Endothelial cell of hepatic sinusoid (primary cell): ENCODE results near the gene WDR77.

Experiments
- in situ Hi-C: cut with HindIII; loops from 2 replicates; pipeline ENCODE4 v1.10.0; 2017; ENCODE audit warnings: low sequenced_read_pairs

The WDR77 gene

DNA sequence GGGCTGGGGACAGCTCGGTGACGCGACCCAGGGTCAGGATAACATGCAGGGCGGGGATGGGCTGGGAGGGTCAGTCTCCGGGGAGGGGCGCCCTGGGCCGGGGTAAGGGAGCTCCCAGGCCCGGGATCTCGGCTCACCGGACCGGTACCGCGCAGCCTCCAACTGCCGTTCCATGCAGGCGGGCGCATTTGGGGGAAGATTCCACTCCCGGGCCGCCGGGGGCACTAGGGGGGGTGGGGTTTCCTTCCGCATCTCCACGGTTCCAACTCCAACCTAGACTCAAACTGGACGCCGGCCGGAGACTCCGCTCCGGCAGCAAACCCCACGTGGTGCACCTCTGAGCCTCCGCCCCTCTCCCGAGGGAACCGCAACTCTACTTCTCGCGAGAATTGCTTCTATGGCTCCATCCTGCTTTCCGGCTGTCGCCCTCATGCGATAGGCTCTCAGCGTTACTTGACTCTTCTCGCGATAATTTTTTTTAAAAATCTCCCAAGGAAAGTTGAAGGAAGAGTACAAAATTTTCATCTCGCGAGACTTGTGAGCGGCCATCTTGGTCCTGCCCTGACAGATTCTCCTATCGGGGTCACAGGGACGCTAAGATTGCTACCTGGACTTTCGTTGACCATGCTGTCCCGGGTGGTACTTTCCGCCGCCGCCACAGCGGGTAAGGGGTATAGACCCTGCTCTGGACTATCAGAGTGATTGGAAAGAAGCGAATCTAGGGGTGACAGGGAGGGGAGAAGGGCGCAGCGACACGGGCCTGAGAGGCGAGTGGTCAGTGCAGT is at the start of gene WDR77, which contains the start of gene ATP5PB:
TSS of gene WDR77 (minus strand) at position 339 of the 785 bp plus-strand sequence. CDS start at position 252, 87 bp downstream.
TSS of gene ATP5PB (plus strand) at position 547 of the 785 bp plus-strand sequence. CDS start at position 625, 78 bp downstream.
- in situ Hi-C loops = no loop called here

DNA sequence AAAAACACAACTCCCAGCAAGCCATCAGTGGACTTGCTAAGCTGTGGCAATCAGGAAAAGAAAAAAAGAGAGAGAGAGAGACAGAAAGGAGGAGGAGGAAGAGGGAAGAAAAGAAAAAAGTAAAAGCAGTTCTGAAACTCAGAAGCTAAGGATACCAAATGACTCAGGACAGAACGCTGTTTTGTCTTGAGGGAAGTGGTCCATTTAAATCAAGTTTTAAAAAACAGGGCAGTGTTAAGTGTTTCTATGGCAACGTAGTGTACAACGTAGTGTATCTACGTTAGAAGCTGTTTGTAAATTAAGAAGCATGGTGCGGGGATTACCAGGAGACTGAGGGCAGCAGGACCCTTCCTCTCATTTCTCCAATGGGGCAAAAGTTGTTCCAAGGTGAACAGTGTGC is 48.5 kb upstream of the WDR77 start:
- in situ Hi-C loops = loop anchor here (25.0 kb wide), 1 partner anchor 215 kb away; no protein-coding TSS in a partner anchor

DNA sequence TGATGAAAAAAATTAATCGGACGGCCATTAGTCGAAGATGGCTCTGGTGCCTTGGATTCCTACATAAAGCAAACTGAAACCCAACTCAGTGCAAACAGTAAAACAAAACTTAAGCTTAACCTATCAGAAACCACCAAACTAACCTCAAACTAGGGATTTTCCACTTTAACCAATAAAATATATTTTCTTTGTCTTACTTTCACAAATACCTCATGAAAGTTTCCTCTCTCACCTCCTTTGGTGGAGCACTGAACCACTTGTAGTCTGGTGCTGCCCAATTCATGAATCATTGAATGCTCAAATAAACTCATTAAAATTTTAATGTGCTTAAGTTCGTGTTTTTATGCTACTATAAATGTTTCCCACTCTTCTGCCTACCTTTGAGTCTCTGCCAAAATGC is 47.3 kb upstream of the WDR77 start:
- in situ Hi-C loops = loop anchor here (25.0 kb wide), 1 partner anchor 216 kb away; no protein-coding TSS in a partner anchor

DNA sequence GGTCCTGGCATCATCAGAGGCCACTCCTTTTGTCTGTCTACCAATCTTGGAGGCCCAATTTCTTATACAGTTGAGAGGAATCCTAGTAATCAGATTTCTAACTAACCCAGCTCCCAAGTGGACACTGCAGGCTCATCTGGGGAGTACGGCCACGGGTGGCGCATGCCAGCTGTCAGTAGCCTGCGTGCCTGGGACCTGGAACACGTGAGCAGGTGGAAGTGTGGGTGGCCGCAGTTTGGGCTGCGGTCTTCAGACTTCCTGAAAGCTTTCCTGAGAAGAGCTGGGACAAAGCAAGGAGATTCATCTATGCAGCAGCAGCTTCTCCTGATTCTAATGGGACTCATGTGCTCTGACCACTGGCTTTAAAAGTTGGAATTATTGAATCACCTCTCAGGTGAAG is 42.0 kb upstream of the WDR77 start:
- in situ Hi-C loops = loop anchor here (25.0 kb wide), 1 partner anchor 221 kb away; no protein-coding TSS in a partner anchor

- in situ Hi-C loops = loop anchor here (25.0 kb wide), 1 partner anchor 222 kb away; no protein-coding TSS in a partner anchor
Observed at GRCh38 chr1:111490220-111490619, 41.2 kb upstream of the WDR77 start.

DNA sequence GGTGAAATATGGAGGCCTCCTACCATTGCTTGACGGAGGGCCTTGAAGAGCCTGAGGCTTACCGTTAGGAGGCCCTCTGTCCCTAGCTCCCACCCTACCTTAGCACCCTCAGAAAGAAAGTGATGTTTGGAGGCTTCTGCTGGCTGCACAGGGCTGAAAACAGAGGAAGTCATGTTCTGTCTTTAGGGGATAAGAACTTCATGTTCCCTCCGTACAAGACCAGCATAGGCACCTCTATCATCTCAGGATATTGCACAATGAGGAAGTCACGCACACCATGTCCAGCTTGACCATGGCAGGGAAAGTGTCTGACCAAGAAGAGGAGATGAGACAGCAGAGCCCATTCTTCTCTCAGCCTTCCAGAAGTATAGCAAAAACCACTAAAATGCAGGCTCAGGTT is 40.5 kb upstream of the WDR77 start:
- in situ Hi-C loops = loop anchor here (25.0 kb wide), 1 partner anchor 223 kb away; no protein-coding TSS in a partner anchor

DNA sequence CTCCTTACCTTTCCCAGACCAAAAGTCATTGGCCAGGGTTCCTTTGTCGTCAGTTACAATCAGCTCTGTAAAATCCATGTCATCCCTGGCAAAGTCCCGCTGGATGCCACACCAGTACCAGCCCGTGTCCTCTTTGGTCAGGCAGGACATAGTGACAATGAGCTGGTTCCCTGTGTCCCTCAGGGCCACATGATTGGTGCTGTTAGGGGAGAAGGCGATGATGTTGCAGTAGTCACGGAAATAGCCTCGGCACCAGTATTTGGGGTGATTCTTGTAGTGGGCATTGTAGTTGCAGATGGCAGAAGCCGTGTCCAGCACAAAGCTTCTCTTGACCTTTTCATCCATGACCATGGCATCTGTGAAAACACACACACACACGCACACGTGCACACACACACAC is 39.6 kb upstream of the WDR77 start:
- in situ Hi-C loops = loop anchor here (25.0 kb wide), 1 partner anchor 224 kb away; no protein-coding TSS in a partner anchor

- in situ Hi-C loops = loop anchor here (25.0 kb wide), 1 partner anchor 225 kb away; no protein-coding TSS in a partner anchor
Observed at GRCh38 chr1:111487133-111487532, 38.1 kb upstream of the WDR77 start.

- in situ Hi-C loops = loop anchor here (25.0 kb wide), 1 partner anchor 226 kb away; no protein-coding TSS in a partner anchor
Observed at GRCh38 chr1:111486431-111486830, 37.4 kb upstream of the WDR77 start.

DNA sequence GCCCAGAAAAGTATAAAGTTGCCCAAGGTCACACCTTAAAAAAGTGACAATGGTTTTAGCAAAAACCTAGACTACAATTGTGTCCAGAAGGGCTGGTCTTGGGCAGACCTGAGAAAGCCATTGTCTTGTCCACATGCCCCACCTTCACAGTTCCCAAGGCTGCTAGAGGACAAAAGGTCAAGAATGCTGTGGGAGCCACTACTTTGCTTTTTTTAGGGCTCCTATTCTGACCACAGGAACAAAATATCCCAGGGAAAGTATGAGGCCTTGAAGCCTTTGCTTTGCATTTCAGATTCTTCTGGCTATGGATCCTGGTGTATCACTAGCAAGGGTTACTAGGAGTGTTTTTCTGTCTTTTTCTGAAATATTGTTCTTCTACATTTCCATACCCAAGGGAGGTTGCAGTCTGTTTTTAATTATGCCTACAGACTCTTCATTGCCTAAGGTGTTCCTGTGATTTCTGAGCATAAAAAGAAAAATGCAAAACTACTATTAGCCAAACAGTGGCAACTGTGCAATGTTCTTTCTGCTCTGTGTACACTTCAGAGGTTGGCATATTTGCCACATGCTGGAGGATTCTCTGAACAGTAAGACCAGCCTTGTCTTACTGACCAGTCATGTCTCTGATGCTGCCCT is 35.5 kb upstream of the WDR77 start:
- in situ Hi-C loops = loop anchor here (25.0 kb wide), 1 partner anchor 228 kb away; no protein-coding TSS in a partner anchor

- in situ Hi-C loops = loop anchor here (25.0 kb wide), 1 partner anchor 228 kb away; no protein-coding TSS in a partner anchor
Observed at GRCh38 chr1:111483876-111484275, 34.8 kb upstream of the WDR77 start.

GRCh38 chr1:111483166-111483565 is 34.1 kb upstream of the WDR77 start:
- in situ Hi-C loops = loop anchor here (25.0 kb wide), 1 partner anchor 229 kb away; no protein-coding TSS in a partner anchor

DNA sequence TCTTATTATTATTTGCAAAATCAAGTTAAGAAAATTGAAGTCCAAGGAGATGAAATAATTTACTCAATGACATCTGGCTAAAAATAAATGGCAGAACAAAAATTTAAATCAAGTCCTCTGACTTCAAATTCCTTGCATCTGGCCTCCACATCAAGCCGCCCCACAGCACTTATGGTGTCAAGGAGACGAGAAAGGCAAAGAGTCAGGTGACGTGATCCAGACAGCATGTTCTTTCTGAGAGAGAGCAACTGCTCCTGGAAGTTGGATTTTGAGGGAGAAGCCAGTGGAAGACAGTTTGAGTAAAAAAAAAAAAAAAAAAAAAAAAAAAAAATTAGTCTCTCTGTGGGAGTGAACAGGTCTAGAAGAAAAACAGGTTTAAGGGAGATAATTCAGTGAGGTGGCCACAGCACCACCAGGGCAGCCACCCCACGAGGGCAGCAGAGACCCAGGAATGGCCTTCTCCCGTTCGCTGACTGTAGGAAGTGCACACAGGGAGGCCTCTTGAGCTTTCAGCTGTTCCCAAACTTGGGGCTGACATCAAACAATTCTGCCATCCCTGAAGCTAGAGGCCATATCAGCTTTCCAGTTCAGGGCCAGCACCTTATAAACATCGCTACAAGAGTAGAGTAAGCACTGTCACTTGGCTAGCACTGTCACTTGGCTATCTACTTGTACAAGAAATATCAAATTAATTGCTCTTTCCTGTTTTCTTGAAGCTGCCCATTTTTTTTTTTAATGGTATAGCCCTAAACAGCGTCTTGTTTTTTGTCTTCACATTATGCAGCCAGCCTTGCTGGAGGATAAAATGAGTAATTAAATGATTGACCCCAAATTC is 32.5 kb upstream of the WDR77 start:
- in situ Hi-C loops = loop anchor here (25.0 kb wide), 1 partner anchor 231 kb away; no protein-coding TSS in a partner anchor

- in situ Hi-C loops = loop anchor here (25.0 kb wide), 1 partner anchor 232 kb away; no protein-coding TSS in a partner anchor
Observed at GRCh38 chr1:111480674-111481073, 31.6 kb upstream of the WDR77 start.

DNA sequence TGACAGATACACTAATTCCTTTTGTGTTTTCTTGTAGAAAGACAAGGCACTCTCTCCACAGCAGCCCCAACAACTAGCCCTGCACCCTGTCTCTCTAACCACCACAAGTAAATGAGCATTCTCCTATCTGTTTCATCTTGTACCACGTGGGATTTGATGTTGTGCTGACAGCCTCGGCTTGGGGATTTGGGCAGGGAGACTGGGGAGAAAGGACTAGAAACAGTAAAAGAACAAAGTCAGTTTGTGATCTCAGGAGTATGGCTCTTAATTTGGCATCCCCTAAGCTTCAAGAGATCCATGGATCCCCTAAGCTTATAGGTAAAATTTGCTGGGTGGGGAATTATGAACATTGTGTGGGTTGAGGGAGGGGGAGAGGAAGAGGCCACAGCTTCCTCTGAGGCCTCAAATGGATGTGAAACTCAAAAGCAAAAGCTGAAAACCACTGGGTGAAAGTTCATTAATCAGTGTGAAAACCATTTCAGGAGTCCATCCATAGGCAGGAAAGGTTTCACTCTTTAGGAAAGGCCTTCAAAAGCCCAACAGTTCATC is 27.8 kb upstream of the WDR77 start:
- in situ Hi-C loops = loop anchor here (25.0 kb wide), 1 partner anchor 235 kb away; no protein-coding TSS in a partner anchor

GRCh38 chr1:111476214-111476613 is 27.2 kb upstream of the WDR77 start:
- in situ Hi-C loops = loop anchor here (25.0 kb wide), 1 partner anchor 236 kb away; no protein-coding TSS in a partner anchor

DNA sequence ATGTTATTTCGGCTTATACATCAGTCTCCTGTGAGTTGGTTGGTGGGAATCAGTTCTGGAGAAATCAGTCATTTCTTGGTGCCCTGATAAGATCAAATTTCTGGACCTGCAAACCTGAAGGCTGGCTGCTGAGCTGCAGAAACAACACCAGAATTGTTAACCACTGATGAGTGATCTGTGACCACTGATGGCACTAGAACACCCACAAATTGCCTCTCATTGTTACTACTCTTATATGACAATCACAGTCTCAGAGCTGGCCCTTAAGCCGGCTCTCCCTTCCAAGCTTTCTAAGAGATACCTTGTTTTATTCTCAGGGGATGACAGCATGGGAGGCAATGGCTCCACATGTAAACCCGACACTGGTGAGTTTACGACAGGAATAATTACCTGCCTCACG is 26.6 kb upstream of the WDR77 start:
- in situ Hi-C loops = loop anchor here (25.0 kb wide), 1 partner anchor 237 kb away; no protein-coding TSS in a partner anchor

GRCh38 chr1:111474521-111474920 is 25.5 kb upstream of the WDR77 start:
- in situ Hi-C loops = no loop called here

- in situ Hi-C loops = no loop called here
Observed at GRCh38 chr1:111474106-111474505, 25.1 kb upstream of the WDR77 start.

GRCh38 chr1:111471538-111471937 is 22.5 kb upstream of the WDR77 start:
- in situ Hi-C loops = no loop called here
